NCI-H146 treated with DMSO at 0.1 percent for 48 hours (cell line): ENCODE results near the gene ZNF135.
A peak's percentile ranks its signal among the peaks of the same experiment; 100 is the strongest.

Experiments
- DNase-seq: peaks from one replicate; lab custom pipeline; 2025; ENCODE audit not compliant: unreplicated experiment; lab: John Stamatoyannopoulos, UW

Gene ZNF135

DNA sequence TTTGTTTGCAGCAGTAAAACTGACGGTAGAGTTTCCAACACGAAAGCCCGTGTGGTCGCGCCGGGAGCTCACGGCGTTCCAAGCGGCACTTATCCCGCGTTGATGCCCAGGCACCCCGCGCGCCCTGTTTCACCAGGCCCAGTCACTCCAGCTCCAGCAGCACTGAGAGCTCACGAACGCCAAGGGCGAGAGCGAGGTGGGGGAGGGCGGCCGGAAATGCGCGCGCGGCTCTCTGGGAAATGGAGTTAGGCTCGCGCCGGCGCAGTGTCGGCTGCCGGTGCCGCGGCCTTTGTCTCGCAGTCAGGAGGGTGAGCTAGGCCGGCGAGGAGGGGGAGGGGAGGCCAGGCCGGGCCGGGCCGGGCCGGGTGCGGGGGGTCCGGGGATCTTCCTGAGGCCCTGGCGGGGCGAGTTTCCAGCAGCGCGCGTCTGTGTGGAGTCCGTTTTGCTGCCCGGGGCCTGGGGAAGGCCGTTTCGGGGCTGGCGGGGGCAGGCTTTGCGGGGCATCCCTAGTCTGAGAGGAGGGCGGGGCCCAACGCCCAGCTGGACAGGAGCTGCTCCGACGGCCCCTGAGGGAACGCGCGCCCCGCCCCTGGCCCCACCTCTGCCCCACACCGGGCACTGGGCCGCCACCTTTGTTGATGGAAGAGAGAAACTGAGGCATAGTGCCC, at the start of gene ZNF135:
TSS of gene ZNF135 (plus strand) at position 280 of the 668 bp plus-strand sequence. CDS start 721 bp downstream, outside the sequence.
- DNase-seq: no peak

- DNase-seq: no peak
These were observed 49.8 kb upstream of the ZNF135 start for GRCh38 chr19:58009301-58009665.

GRCh38 chr19:58009666-58010301, 49.3 kb upstream of the ZNF135 start:
- peak; percentile 40 for DNase-seq

DNA sequence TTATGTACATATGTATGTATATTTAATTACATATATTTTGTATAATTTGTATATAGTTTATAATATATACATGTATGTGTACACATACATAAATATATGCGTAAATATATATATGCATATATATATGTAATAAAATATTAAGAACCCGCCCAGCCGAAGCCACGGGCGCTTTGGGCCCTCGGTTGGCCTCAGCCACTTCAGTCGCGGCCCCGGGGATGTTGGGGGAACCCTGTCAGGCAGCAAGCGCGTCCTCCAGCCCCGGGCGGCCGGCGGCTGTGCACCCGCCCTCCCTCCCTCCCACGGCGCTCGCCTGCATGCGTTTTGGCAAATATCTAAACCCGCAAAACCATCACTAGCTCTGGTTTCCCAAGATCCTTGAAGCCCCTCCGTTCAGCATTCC, 48.6 kb upstream of the ZNF135 start:
- DNase-seq: no peak

- no peak for DNase-seq
These were observed 44.9 kb upstream of the ZNF135 start for GRCh38 chr19:58014141-58014540.

DNA sequence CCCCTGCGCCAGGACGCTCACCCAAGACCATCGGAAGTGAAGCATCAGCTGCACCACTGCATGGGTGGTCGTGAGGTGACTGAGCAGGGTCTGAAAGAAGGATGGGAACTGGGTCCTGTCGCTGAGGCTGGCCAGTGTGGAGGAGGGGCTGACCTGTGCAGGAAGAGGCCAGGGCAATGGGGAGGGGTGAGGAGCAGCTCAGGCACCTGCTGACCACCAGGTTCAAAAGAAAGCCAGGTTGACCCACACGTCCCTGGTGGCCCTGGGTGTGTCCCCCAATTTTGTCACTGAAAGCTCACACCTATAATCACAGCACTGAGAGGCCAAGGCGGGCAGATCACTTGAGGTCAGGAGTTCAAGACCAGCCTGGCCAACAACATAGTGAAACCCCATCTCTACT, 39.0 kb upstream of the ZNF135 start:
- DNase-seq: no peak

GRCh38 chr19:58021541-58022282, 37.4 kb upstream of the ZNF135 start:
- peak; percentile 6 for DNase-seq

GRCh38 chr19:58022283-58022660, 36.8 kb upstream of the ZNF135 start:
- no peak for DNase-seq

DNA sequence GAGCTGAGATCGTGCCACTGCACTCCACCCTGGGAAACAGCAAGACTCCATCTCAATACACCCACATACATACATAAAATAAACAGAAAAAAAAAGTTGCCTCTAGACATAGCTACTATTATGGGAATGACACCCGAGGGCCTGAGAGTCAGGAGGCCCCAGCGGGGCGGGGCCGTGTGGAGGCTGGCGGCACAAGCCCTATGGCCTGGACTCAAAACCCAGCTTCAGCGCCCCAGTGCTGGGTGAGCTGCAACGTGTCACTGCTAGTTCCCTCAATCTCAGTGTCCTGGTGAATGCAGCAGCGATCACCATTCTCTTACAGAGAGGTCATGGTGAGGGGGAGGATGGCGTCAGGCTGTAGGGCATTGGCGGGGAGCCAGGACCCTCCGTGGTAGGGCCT, 34.4 kb upstream of the ZNF135 start:
- DNase-seq: no peak

GRCh38 chr19:58033741-58034476, 25.2 kb upstream of the ZNF135 start, which contains the start of gene ZSCAN1:
Gene ZSCAN1 (plus strand): TSS chr19:58034025. CDS start chr19:58037837, 3,812 bp downstream.
- DNase-seq: no peak

GRCh38 chr19:58034477-58034793, 24.6 kb upstream of the ZNF135 start:
- DNase-seq: no peak

DNA sequence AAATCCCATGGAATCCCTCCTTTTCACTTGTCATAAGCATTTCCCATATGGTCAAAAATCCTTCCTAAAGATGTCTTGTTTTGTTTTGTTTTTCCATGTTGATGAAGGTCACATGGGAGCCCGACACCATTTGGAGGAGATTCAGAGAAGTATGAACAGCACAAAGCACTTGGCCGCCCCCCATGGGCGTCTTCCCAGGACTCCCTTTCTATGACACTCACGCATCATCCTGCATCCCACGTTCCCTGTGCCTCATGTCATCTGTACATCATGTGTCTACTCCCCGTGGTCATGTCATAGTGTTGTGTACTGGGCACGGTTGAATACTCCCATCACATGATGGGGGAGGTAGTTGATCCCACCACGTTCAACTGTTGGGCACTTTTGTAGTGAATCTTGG, 23.2 kb upstream of the ZNF135 start:
- DNase-seq: no peak

- DNase-seq: no peak
These were observed 21.0 kb upstream of the ZNF135 start for GRCh38 chr19:58037927-58038687.

GRCh38 chr19:58038688-58039204, 20.3 kb upstream of the ZNF135 start:
- DNase-seq: no peak

DNA sequence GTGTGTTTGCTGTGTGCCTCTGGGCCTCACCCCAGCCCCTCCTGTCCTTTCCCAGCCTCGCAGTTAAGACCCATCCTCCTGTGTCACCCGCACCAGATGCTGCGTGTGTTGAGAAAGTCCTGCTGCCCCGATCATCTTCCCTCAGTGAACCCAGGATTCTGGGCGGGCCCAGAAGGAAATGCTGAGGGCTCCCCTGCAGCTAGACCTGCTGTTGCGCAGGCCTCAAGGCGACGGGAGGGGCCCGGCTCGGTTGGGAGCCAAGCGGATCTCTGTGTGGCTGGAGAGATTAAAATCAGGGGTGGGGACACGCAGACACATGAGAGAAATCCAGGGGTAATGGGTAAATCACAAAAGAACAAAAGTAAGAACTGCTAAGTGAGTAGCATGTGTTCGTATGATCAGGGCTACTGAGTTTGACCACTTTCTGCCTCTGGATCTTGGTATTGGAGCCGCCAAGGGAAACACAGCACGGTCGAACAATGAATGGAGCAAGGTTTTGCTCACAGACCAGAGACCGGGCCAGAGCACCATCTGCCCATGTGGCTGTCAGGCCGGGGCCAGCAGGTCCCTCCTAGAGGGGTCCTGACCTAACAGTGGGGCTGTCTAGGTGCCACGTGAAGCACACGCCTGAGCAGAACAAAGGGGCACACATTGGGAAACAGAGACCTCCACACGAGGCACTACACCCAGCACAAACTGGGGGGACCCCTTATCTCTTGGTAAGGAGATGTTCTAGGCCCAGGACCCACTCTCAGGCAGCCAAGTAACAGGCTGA, 18.1 kb upstream of the ZNF135 start:
- no peak for DNase-seq

DNA sequence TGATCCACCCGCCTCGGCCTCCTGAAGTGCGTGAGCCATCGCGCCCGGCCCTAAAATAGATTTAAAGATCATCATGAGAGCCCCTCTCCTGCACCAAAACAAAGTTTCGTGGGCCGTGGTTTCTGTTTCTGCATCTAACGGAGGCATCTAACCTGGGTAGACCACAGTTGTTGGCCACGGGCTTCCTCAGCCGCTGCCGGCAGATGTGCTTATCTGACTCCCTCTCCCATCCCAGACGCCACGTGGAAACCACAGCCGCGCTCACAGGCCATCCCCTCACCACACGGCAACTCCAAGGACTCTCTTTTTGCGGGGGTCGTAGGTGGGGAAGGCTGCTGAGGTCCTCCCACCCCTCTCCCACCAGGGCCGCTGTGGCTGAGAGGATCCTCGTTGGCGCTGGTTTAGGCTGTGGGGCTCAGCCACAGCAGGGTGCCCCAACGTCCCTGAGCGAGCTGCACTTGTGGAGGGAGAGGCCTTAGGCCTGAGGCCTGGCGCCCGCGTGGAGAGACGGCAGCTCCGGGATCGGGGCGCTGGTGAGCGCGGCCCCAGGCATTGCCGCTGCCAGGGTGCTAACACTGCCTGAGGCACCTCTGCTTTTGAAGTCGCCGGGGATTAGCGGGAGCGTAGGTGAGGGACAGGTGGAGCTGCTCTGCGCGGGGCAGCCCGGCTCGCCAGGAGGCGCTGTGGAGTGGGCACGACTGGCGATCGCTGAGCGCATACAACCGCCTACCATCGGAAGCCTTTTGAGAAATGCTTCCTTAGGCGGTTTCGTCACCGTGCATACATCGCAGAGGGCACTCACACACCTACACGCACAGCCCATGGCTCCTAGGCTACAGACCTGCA, 16.4 kb upstream of the ZNF135 start:
- DNase-seq: no peak

DNA sequence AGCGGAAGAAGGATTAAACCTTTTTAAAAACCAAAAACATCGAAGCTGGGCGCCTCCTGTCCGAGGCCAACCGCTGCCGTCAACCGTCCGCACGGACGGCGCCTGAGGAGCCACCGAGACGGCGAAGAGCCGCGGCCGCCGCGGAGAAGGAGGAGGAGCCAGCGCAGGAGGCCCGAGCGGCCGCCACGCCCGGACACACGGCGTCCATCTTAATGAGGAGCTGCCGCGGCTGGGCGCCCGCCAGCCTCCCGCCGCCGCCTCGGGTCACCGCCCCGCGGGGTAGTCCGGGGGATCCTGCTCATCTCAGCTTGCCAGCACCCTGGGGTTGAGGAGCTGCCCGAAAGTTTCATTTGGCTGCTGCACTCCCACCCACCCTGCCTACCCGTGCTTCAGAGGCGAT, 14.7 kb upstream of the ZNF135 start:
- no peak for DNase-seq

- DNase-seq: no peak
These were observed 14.2 kb upstream of the ZNF135 start for GRCh38 chr19:58044886-58045285.
